Smooth muscle cell (in vitro differentiated cells): ENCODE data around the gene PON3. TPM values are rescaled to one million over a fixed set of nuclear protein-coding genes. Genes with fewer than 3 reads are reported as not detected.

Source experiments
- DNase-seq: peaks from one replicate; lab custom pipeline; 2025; ENCODE audit not compliant: unreplicated experiment; lab: John Stamatoyannopoulos, UW
- H2AFZ ChIP-seq: fragments of 200-600 bp; sonication (generic); 2 replicates; pipeline ENCODE4 v1.6.0; 2016; ENCODE audit warnings: antibody characterized with exemption, low read depth, mild to moderate bottlenecking
- H3F3A ChIP-seq: fragments of 200-600 bp; sonication (generic); 2 replicates; pipeline ENCODE4 v1.6.0; 2017; ENCODE audit warnings: antibody characterized with exemption, low read depth
- H3K27ac ChIP-seq: fragments of 200-600 bp; sonication (generic); 2 replicates; pipeline ENCODE4 v1.5.1; 2016; ENCODE audit warnings: low read depth, mild to moderate bottlenecking
- H3K27me3 ChIP-seq: fragments of 200-600 bp; sonication (generic); 2 replicates; pipeline ENCODE4 v1.6.1; 2016; ENCODE audit warnings: low read depth, mild to moderate bottlenecking
- H3K36me3 ChIP-seq: fragments of 200-600 bp; sonication (generic); 2 replicates; pipeline ENCODE4 v1.5.1; 2016; ENCODE audit warnings: low read depth
- H3K4me1 ChIP-seq: fragments of 200-600 bp; sonication (generic); 2 replicates; pipeline ENCODE4 v1.5.1; 2016; ENCODE audit warnings: low read depth
- H3K4me2 ChIP-seq: fragments of 200-600 bp; sonication (generic); 2 replicates; pipeline ENCODE4 v1.6.0; 2016; ENCODE audit warnings: mild to moderate bottlenecking
- H3K4me3 ChIP-seq: fragments of 200-600 bp; sonication (generic); 2 replicates; pipeline ENCODE4 v1.5.1; 2016; ENCODE audit warnings: mild to moderate bottlenecking
- H3K79me2 ChIP-seq: fragments of 200-600 bp; sonication (generic); 2 replicates; pipeline ENCODE4 v1.6.0; 2016; ENCODE audit warnings: low read depth, mild to moderate bottlenecking
- H3K9ac ChIP-seq: fragments of 200-600 bp; sonication (generic); 2 replicates; pipeline ENCODE4 v1.6.0; 2016; ENCODE audit warnings: low read depth
- H3K9me3 ChIP-seq: fragments of 200-600 bp; sonication (generic); replicated peaks from 2 replicates; pipeline ENCODE4 v1.5.1; 2016; ENCODE audit warnings: low read depth
- H4K20me1 ChIP-seq: fragments of 200-600 bp; sonication (generic); 2 replicates; pipeline ENCODE4 v1.6.0; 2016; ENCODE audit warnings: low read depth
- WGBS: methylation state at CpG from one replicate; pipeline ENCODE4 v1.1.7; 2016; ENCODE audit warnings: low lambda C conversion rate; 5-methylcytosine and 5-hydroxymethylcytosine counted together
- polyA plus RNA-seq: library from polyadenylated mRNA; unstranded; fragments of >200 nt; fragmentation: Nextera tagmentation; extraction: Ambion mirVana; gene quantifications from 2 replicates; pipeline ENCODE4 v1.2.1, GENCODE V29; 2016
- total RNA-seq: library from RNA; depleted of rRNA; stranded (reverse); fragments of >200 nt; gene quantifications from 2 replicates; pipeline ENCODE4 v1.2.3, GENCODE V29; 2014
- TF ChIP-seq, protein P1 (sequence below): fragments of 200-600 bp; sonication (generic); IDR thresholded peaks from 2 replicates; pipeline ENCODE4 v1.5.1; 2017; ENCODE audit warnings: borderline replicate concordance, mild to moderate bottlenecking, antibody characterized with exemption; ENCODE audit not compliant: insufficient read depth, poor library complexity, severe bottlenecking

PON3 gene
- total and polyA plus RNA-seq, 2 experiments from 2014 or later, result not detected

DNA sequence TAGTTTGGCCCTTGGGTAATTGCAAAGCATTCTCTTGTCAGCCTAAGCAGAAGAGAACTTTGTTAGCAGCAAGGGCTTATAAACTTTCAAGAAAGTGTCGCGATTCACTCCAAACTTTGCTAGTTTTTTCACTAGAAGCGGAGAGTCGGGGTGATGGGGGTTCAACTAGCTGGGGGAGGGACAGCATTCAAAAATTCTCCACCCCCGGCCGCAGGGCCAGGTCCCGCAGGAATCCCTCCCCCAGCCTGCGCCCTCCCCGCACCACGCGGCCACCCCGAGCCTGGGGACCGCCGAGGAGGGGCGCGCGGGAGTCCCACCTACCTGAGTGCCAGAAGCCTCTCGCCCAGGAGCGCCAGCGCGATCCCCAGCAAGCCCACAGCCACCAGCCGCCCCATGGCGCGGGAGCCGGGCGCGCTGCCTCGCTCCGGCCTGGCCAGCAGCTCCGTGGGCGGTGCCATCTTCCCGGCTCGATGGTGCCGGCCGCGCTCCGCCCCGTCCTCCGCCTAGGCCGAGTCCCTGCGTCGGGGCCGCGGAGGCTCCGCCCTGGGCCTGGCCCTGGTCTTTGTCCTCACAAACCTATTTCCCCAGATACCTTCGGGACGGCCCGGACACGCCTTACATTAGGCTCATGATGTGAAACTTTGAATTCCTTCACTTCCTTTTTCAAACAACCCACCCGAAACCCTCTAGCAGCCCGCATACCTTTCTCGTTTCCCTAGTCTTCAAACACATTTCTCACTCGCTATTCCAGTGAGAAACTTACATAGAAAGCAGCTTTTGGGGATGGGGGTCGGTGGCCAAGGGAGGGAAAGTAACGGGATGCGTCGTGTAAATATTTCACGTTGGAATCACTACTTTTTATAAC, 38.6 kb upstream of the PON3 start, which contains the start of gene PON2:
Gene PON2 (minus strand): TSS at position 472 of the 865 bp plus-strand sequence. CDS start 77 bp downstream, at position 395.
- Histone ChIP-seq H3K4me2 (peak within 1 kb of the TSS; percentile 88), H3K27ac (peak within 1 kb of the TSS; percentile 87), H3K4me3 (peak within 1 kb of the TSS; percentile 70), H3K36me3 (no peaks in the 10 kb centered on the region), H3K79me2 (peaks cover 46% of the 10 kb centered on the region), H3F3A (peaks cover 10% of the 10 kb centered on the region), H3K9ac (peak within 1 kb of the TSS; percentile 92), H3K9me3 (no peaks in the 10 kb centered on the region), H2AFZ (peak within 1 kb of the TSS; percentile 98), H3K27me3 (no peaks in the 10 kb centered on the region), H4K20me1 (no peaks in the 10 kb centered on the region), H3K4me1 (peaks cover 5% of the 10 kb centered on the region)
- 2% methylated on average over 47 of the region's 58 CpGs for WGBS
- TF ChIP-seq, protein P1, sequence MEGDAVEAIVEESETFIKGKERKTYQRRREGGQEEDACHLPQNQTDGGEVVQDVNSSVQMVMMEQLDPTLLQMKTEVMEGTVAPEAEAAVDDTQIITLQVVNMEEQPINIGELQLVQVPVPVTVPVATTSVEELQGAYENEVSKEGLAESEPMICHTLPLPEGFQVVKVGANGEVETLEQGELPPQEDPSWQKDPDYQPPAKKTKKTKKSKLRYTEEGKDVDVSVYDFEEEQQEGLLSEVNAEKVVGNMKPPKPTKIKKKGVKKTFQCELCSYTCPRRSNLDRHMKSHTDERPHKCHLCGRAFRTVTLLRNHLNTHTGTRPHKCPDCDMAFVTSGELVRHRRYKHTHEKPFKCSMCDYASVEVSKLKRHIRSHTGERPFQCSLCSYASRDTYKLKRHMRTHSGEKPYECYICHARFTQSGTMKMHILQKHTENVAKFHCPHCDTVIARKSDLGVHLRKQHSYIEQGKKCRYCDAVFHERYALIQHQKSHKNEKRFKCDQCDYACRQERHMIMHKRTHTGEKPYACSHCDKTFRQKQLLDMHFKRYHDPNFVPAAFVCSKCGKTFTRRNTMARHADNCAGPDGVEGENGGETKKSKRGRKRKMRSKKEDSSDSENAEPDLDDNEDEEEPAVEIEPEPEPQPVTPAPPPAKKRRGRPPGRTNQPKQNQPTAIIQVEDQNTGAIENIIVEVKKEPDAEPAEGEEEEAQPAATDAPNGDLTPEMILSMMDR, result no peak
- DNase-seq, result peak; percentile 32

GRCh38 chr7:95433952-95434556, 37.9 kb upstream of the PON3 start:
- no peaks in the 10 kb centered on the region for H3K9me3 ChIP-seq
- H3K27me3 ChIP-seq, result no peaks in the 10 kb centered on the region
- peak overlapping the region; percentile 70 for H3K4me3 ChIP-seq
- H3K27ac ChIP-seq, result peak overlapping the region; percentile 87
- peaks cover 52% of the 10 kb centered on the region for H3K79me2 ChIP-seq
- H3K4me2 ChIP-seq, result peak overlapping the region; percentile 88
- no peak for DNase-seq
- peak overlapping the region; percentile 92 for H3K9ac ChIP-seq
- H2AFZ ChIP-seq, result peak overlapping the region; percentile 98
- no peaks in the 10 kb centered on the region for H4K20me1 ChIP-seq
- 74% methylated on average over 6 of the region's 6 CpGs for WGBS
- H3K4me1 ChIP-seq, result peaks cover 5% of the 10 kb centered on the region
- H3K36me3 ChIP-seq, result no peaks in the 10 kb centered on the region
- H3F3A ChIP-seq, result peaks cover 10% of the 10 kb centered on the region
- TF ChIP-seq, protein P1, result no peak

DNA sequence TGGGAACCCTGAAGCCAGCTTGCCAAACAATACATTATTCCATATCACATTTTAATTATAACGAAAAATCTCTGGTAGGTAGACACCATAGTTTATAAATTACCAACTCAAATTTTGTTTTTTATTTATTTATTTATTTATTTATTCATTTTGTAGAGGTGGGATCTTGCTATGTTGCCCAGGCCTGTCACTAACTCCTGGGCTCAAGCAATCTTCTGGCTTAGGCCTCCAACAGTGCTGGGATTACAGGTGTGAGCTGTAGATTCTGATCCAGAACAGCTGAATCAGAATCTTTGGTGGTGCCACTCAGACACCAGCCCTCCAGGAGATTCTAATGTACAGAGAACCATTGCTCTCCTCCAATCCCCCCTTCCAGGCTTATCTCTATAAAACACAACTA, 37.0 kb upstream of the PON3 start:
- WGBS, result 100% methylated on average over 1 of the region's 1 CpG
- Histone ChIP-seq H3K4me1 (peaks cover 5% of the 10 kb centered on the region), H3K27ac (no peak overlapping the region), H3K4me3 (no peak overlapping the region), H4K20me1 (no peaks in the 10 kb centered on the region), H3F3A (peaks cover 10% of the 10 kb centered on the region), H2AFZ (no peak overlapping the region), H3K9me3 (no peaks in the 10 kb centered on the region), H3K36me3 (no peaks in the 10 kb centered on the region), H3K79me2 (peaks cover 61% of the 10 kb centered on the region), H3K4me2 (peak overlapping the region; percentile 88), H3K27me3 (no peaks in the 10 kb centered on the region), H3K9ac (no peak overlapping the region)
- DNase-seq, result no peak
- TF ChIP-seq, protein P1, result no peak
